Mesenchymal stem cell (in vitro differentiated cells and primary cell): Measurements from ENCODE around the gene PERCC1.

Source experiments
- DNase-seq: peaks from one replicate; pipeline ENCODE4 v3.0.0-alpha.2; 2013
- H2AFZ ChIP-seq: one replicate; pipeline ENCODE4 v1.6.1; 2013; ENCODE audit warnings: low read depth, mild to moderate bottlenecking, control low read depth, inconsistent platforms, low read length, moderate library complexity
- H2AK5ac ChIP-seq: 2 replicates; pipeline ENCODE4 v1.6.1; 2013; ENCODE audit warnings: low read length, moderate library complexity, mild to moderate bottlenecking, inconsistent platforms; ENCODE audit not compliant: severe bottlenecking
- H2BK120ac ChIP-seq: one replicate; pipeline ENCODE4 v1.6.1; 2013; ENCODE audit warnings: low read depth, mild to moderate bottlenecking, inconsistent platforms, low read length, moderate library complexity
- H2BK12ac ChIP-seq, 2 experiments: one replicate each; pipeline ENCODE4 v1.6.1; 2013; ENCODE audit warnings: inconsistent platforms in 2 of 2, low read length in 2 of 2, mild to moderate bottlenecking in 2 of 2, moderate library complexity in 2 of 2, control low read depth in 1 of 2
- H2BK15ac ChIP-seq: one replicate; pipeline ENCODE4 v1.6.1; 2013; ENCODE audit warnings: mild to moderate bottlenecking, low read depth, inconsistent platforms; ENCODE audit not compliant: poor library complexity, severe bottlenecking
- H2BK5ac ChIP-seq: 2 replicates; pipeline ENCODE4 v1.6.1; 2013; ENCODE audit warnings: low read depth, mild to moderate bottlenecking, low read length, control low read depth, inconsistent platforms; ENCODE audit not compliant: poor library complexity, severe bottlenecking
- H3K14ac ChIP-seq, 2 experiments: one replicate each; pipeline ENCODE4 v1.6.1; 2013; ENCODE audit warnings: inconsistent platforms in 2 of 2, low read length in 2 of 2, control low read depth in 1 of 2, mild to moderate bottlenecking in 1 of 2, moderate library complexity in 1 of 2
- H3K18ac ChIP-seq, 2 experiments: one replicate each; pipeline ENCODE4 v1.6.1; 2013; ENCODE audit warnings: inconsistent platforms in 2 of 2, low read length in 2 of 2, control low read depth in 1 of 2, low read depth in 1 of 2, mild to moderate bottlenecking in 1 of 2
- H3K23ac ChIP-seq, 2 experiments: one replicate each; pipeline ENCODE4 v1.6.1; 2013; ENCODE audit warnings: inconsistent platforms in 2 of 2, low read length in 2 of 2, mild to moderate bottlenecking in 2 of 2, moderate library complexity in 2 of 2, control low read depth in 1 of 2
- H3K27ac ChIP-seq: 2 replicates; pipeline ENCODE4 v1.5.1; 2013; ENCODE audit warnings: mild to moderate bottlenecking, moderate library complexity, low read length, control low read depth, inconsistent platforms; ENCODE audit not compliant: poor library complexity, severe bottlenecking
- H3K27me3 ChIP-seq, 2 experiments: 2 replicates each; pipeline versions ENCODE4 v1.6.1 to v1.7.0; 2013; ENCODE audit warnings: low read length in 2 of 2, mild to moderate bottlenecking in 2 of 2, moderate library complexity in 2 of 2, control low read depth in 1 of 2, inconsistent platforms in 1 of 2; ENCODE audit not compliant: control insufficient read depth in 1 of 2, insufficient read depth in 1 of 2
- H3K36me3 ChIP-seq, 2 experiments: 2 replicates each; pipeline versions ENCODE4 v1.6.1 to v1.7.0; 2013; ENCODE audit warnings: low read length in 2 of 2, control low read depth in 1 of 2, inconsistent platforms in 1 of 2, low read depth in 1 of 2, mild to moderate bottlenecking in 1 of 2; ENCODE audit not compliant: insufficient read depth in 2 of 2, control insufficient read depth in 1 of 2
- H3K4ac ChIP-seq, 2 experiments: one replicate each; pipeline ENCODE4 v1.6.1; 2013; ENCODE audit warnings: inconsistent platforms in 2 of 2, low read length in 2 of 2, mild to moderate bottlenecking in 2 of 2, moderate library complexity in 2 of 2, control low read depth in 1 of 2, low read depth in 1 of 2
- H3K4me1 ChIP-seq: 2 replicates; pipeline ENCODE4 v1.6.1; 2013; ENCODE audit warnings: low read depth, low read length, control low read depth; ENCODE audit not compliant: control insufficient read depth, insufficient read depth
- H3K4me2 ChIP-seq: 2 replicates; pipeline ENCODE4 v1.6.1; 2013; ENCODE audit warnings: low read length, mild to moderate bottlenecking, inconsistent platforms; ENCODE audit not compliant: poor library complexity, severe bottlenecking
- H3K4me3 ChIP-seq, 2 experiments: 2 replicates each; pipeline versions ENCODE4 v1.5.1 to v1.7.0; 2013; ENCODE audit warnings: low read length in 2 of 2, mild to moderate bottlenecking in 2 of 2, control low read depth in 1 of 2, low read depth in 1 of 2; ENCODE audit not compliant: insufficient read depth in 1 of 2
- H3K79me1 ChIP-seq: replicated peaks from 2 replicates; pipeline ENCODE4 v1.6.1; 2013; ENCODE audit warnings: mild to moderate bottlenecking, control low read depth, low read length, inconsistent platforms; ENCODE audit not compliant: poor library complexity, severe bottlenecking
- H3K9ac ChIP-seq: 2 replicates; pipeline ENCODE4 v1.7.0; 2013; ENCODE audit warnings: mild to moderate bottlenecking, low read length, moderate library complexity
- H3K9me3 ChIP-seq: 2 replicates; pipeline ENCODE4 v1.7.0; 2013; ENCODE audit warnings: mild to moderate bottlenecking, low read length; ENCODE audit not compliant: control insufficient read depth
- H4K8ac ChIP-seq: one replicate; pipeline ENCODE4 v1.6.1; 2013; ENCODE audit warnings: inconsistent platforms, mild to moderate bottlenecking, low read length, moderate library complexity
- H4K91ac ChIP-seq: one replicate; pipeline ENCODE4 v1.6.1; 2013; ENCODE audit warnings: mild to moderate bottlenecking, low read length, inconsistent platforms
- WGBS: methylation state at CpG from one replicate; pipeline ENCODE4 v1.1.7; 2013; ENCODE audit warnings: mixed read lengths; 5-methylcytosine and 5-hydroxymethylcytosine counted together

Gene PERCC1

GRCh38 chr16:1457489-1458245, 26.8 kb downstream of the PERCC1 start:
- no peak overlapping the region for H3K14ac ChIP-seq
- no peak overlapping the region for H2BK15ac ChIP-seq
- H3K4me2 ChIP-seq, result no peak overlapping the region
- peaks cover 72 to 83% of the 10 kb centered on the region in 2 experiments for H3K36me3 ChIP-seq
- H3K4me1 ChIP-seq, result peaks cover 3% of the 10 kb centered on the region
- H3K9ac ChIP-seq, result no peak overlapping the region
- no peak overlapping the region for H3K18ac ChIP-seq
- 95% methylated on average over 42 of the region's 42 CpGs for WGBS
- H2BK12ac ChIP-seq, result no peak overlapping the region
- no peaks in the 10 kb centered on the region for H3K9me3 ChIP-seq
- no peak overlapping the region for H2AK5ac ChIP-seq
- no peak for DNase-seq
- peaks cover 35% of the 10 kb centered on the region for H3K79me1 ChIP-seq
- no peak overlapping the region for H3K23ac ChIP-seq
- H2BK5ac ChIP-seq, result no peak overlapping the region
- H3K4ac ChIP-seq, result no peak overlapping the region
- H3K27ac ChIP-seq, result no peak overlapping the region
- H4K8ac ChIP-seq, result no peak overlapping the region
- no peaks in the 10 kb centered on the region for H3K27me3 ChIP-seq
- H4K91ac ChIP-seq, result no peak overlapping the region
- H2AFZ ChIP-seq, result no peak overlapping the region
- no peak overlapping the region for H2BK120ac ChIP-seq
- H3K4me3 ChIP-seq, result no peak overlapping the region

GRCh38 chr16:1458336-1458976, 27.6 kb downstream of the PERCC1 start:
- no peak overlapping the region for H3K14ac ChIP-seq
- no peak overlapping the region for H2AFZ ChIP-seq
- H4K8ac ChIP-seq, result no peak overlapping the region
- H3K18ac ChIP-seq, result no peak overlapping the region
- no peak overlapping the region for H2BK12ac ChIP-seq
- no peak overlapping the region for H2AK5ac ChIP-seq
- peaks cover 3% of the 10 kb centered on the region for H3K4me1 ChIP-seq
- no peak overlapping the region for H3K4me2 ChIP-seq
- peak overlapping the region in 1 of 2 experiments; percentile 8 for H3K4me3 ChIP-seq
- no peaks in the 10 kb centered on the region for H3K9me3 ChIP-seq
- no peak overlapping the region for H2BK120ac ChIP-seq
- H4K91ac ChIP-seq, result no peak overlapping the region
- H3K9ac ChIP-seq, result no peak overlapping the region
- H3K4ac ChIP-seq, result no peak overlapping the region
- H3K36me3 ChIP-seq, result peaks cover 74 to 80% of the 10 kb centered on the region in 2 experiments
- no peak overlapping the region for H3K27ac ChIP-seq
- H3K27me3 ChIP-seq, result no peaks in the 10 kb centered on the region
- no peak overlapping the region for H2BK5ac ChIP-seq
- no peak for DNase-seq
- peaks cover 41% of the 10 kb centered on the region for H3K79me1 ChIP-seq
- H3K23ac ChIP-seq, result no peak overlapping the region
- 97% methylated on average over 26 of the region's 26 CpGs for WGBS
- no peak overlapping the region for H2BK15ac ChIP-seq

- Histone ChIP-seq H2BK15ac (no peak overlapping the region), H3K4ac (no peak overlapping the region), H2BK12ac (no peak overlapping the region), H4K8ac (no peak overlapping the region), H3K4me3 (no peak overlapping the region), H3K4me2 (no peak overlapping the region), H3K36me3 (peaks cover 73 to 75% of the 10 kb centered on the region in 2 experiments), H3K27ac (no peak overlapping the region), H3K9ac (no peak overlapping the region), H3K23ac (no peak overlapping the region), H3K18ac (no peak overlapping the region), H3K14ac (no peak overlapping the region), H2AK5ac (no peak overlapping the region), H2BK5ac (no peak overlapping the region), H2AFZ (no peak overlapping the region), H3K79me1 (peaks cover 43% of the 10 kb centered on the region), H4K91ac (no peak overlapping the region), H3K27me3 (no peaks in the 10 kb centered on the region), H3K4me1 (peaks cover 3% of the 10 kb centered on the region), H3K9me3 (no peaks in the 10 kb centered on the region), H2BK120ac (no peak overlapping the region)
- WGBS, result 91% methylated on average over 14 of the region's 14 CpGs
- DNase-seq, result no peak
Measured at GRCh38 chr16:1458977-1459341, 28.1 kb downstream of the PERCC1 start.

- no peak overlapping the region for H3K4ac ChIP-seq
- no peak overlapping the region for H3K18ac ChIP-seq
- no peak overlapping the region for H2BK5ac ChIP-seq
- H3K9me3 ChIP-seq, result no peaks in the 10 kb centered on the region
- H3K79me1 ChIP-seq, result peaks cover 44% of the 10 kb centered on the region
- H3K36me3 ChIP-seq, result peaks cover 70 to 75% of the 10 kb centered on the region in 2 experiments
- H3K23ac ChIP-seq, result no peak overlapping the region
- H3K14ac ChIP-seq, result no peak overlapping the region
- H2AK5ac ChIP-seq, result no peak overlapping the region
- H3K27me3 ChIP-seq, result no peaks in the 10 kb centered on the region
- peaks cover 3% of the 10 kb centered on the region for H3K4me1 ChIP-seq
- H4K91ac ChIP-seq, result no peak overlapping the region
- no peak overlapping the region for H4K8ac ChIP-seq
- no peak overlapping the region for H3K9ac ChIP-seq
- H3K27ac ChIP-seq, result no peak overlapping the region
- H2BK15ac ChIP-seq, result no peak overlapping the region
- H3K4me2 ChIP-seq, result no peak overlapping the region
- 91% methylated on average over 10 of the region's 10 CpGs for WGBS
- H2BK12ac ChIP-seq, result no peak overlapping the region
- DNase-seq, result no peak
- no peak overlapping the region for H2AFZ ChIP-seq
- no peak overlapping the region for H3K4me3 ChIP-seq
- H2BK120ac ChIP-seq, result no peak overlapping the region
Measured at GRCh38 chr16:1459967-1460366, 29.1 kb downstream of the PERCC1 start.
